ENCODE data around the gene POMGNT2. TPM values are rescaled to one million over a fixed set of nuclear protein-coding genes. Genes with fewer than 3 reads are reported as not detected.

The POMGNT2 gene
- total and polyA plus RNA-seq, 2 of the 8 experiments (the other 6 are each of a cell fraction or from before 2014, with no cell fraction given): 13.6 to 35.7 TPM

- no peak overlapping the region for H2BK5ac ChIP-seq (ENCODE audit: low read depth, low read length)
- no peaks in the 10 kb centered on the region for H3K27me3 ChIP-seq (replicated peaks in 1 of 4; ENCODE audit: control insufficient read depth in 3 of 4, extremely low read depth in 1 of 4, insufficient read depth in 3 of 4, low read length in 3 of 4)
- no peak overlapping the region for H2BK15ac ChIP-seq (ENCODE audit: low read length)
- no peak overlapping the region for H4K8ac ChIP-seq (ENCODE audit: extremely low read depth, insufficient read depth, low read length)
- H2BK120ac ChIP-seq (replicated peaks; ENCODE audit: low read depth, low read length): no peak overlapping the region
- H3K56ac ChIP-seq (replicated peaks; ENCODE audit: insufficient read length, low read depth, low read length): no peak overlapping the region
- POLR2A ChIA-PET (ENCODE audit: partially characterized antibody): interaction anchor here (1.1 kb wide), 1 partner anchor 37 kb away, joined by 3 read pairs; no protein-coding TSS in a partner anchor
- H3K23me2 ChIP-seq (ENCODE audit: low read depth, low read length): no peaks in the 10 kb centered on the region
- no peaks in the 10 kb centered on the region for H3K4me1 ChIP-seq (replicated peaks in 1 of 4; ENCODE audit: control insufficient read depth in 3 of 4, insufficient read depth in 4 of 4, low read length in 3 of 4)
- H3K79me2 ChIP-seq (ENCODE audit: control insufficient read depth in 1 of 2, insufficient read depth in 2 of 2, low read length in 2 of 2): no peaks in the 10 kb centered on the region
- no peak overlapping the region for H4K5ac ChIP-seq (ENCODE audit: insufficient read length, low read depth, low read length)
- WGBS, 2 experiments (ENCODE audit: extremely low coverage in 1 of 2, insufficient coverage in 1 of 2, insufficient read length in 1 of 2, insufficient replicate concordance in 2 of 2, low coverage in 1 of 2, low lambda C conversion rate in 2 of 2, missing lambda C conversion rate in 1 of 2): 85% methylated on average over 6 of the region's 6 CpGs; no CpG with 5 or more reads in 1 of the 2 experiments
- peaks cover 7 to 12% of the 10 kb centered on the region in 2 experiments; a peak in 3 of 4 replicates for H3K9me3 ChIP-seq (ENCODE audit: insufficient read depth in 2 of 2, low read depth in 1 of 2, low read length in 1 of 2)
- no peak overlapping the region for H3K18ac ChIP-seq (ENCODE audit: extremely low read depth, low read length)
- H2AFZ ChIP-seq (ENCODE audit: low read length): no peak overlapping the region
- H3K14ac ChIP-seq (ENCODE audit: insufficient read length): no peak overlapping the region
- no peak for DNase-seq (ENCODE audit: low read depth in 1 of 2, low spot score in 2 of 2)
- H2BK12ac ChIP-seq (ENCODE audit: low read depth, low read length): no peak overlapping the region
- no peak for FAIRE-seq
- no peak overlapping the region for H3K4ac ChIP-seq (replicated peaks; ENCODE audit: insufficient read length, low read depth, low read length)
- H3K79me1 ChIP-seq (ENCODE audit: low read depth, low read length): no peaks in the 10 kb centered on the region; the same call in 1 of the 2 replicates
- no peak overlapping the region for H3K27ac ChIP-seq (ENCODE audit: low read depth, low read length)
- H4K20me1 ChIP-seq (replicated peaks in 1 of 2; ENCODE audit: control insufficient read depth in 1 of 2, insufficient read depth in 2 of 2, low read length in 2 of 2): no peaks in the 10 kb centered on the region
- H3K4me3 ChIP-seq (ENCODE audit: extremely low read depth in 1 of 4, insufficient read depth in 2 of 4, low read depth in 3 of 4, low read length in 4 of 4): no peak overlapping the region
- no peak overlapping the region for H3K23ac ChIP-seq (ENCODE audit: insufficient read length)
- no peak overlapping the region for H2AK5ac ChIP-seq (ENCODE audit: low read depth, low read length)
- H3K36me3 ChIP-seq (ENCODE audit: control insufficient read depth in 2 of 4, insufficient read depth in 4 of 4, low read length in 3 of 4): 0 out of 8 replicates have a peak, but pooled peaks cover 0 to 3% (median 0%) of the 10 kb centered on the region in 4 experiments
- TF ChIP-seq ATF2 (IDR thresholded peaks at IDR 0.05; ENCODE audit: low read length) (no peak), CHD1 (IDR thresholded peaks at IDR 0.05; ENCODE audit: low read depth, low read length) (no peak), RNF2 (IDR thresholded peaks at IDR 0.05; ENCODE audit: borderline replicate concordance, low read depth, low read length, missing control alignments, poor library complexity, severe bottlenecking) (no peak), RAD21 (IDR thresholded peaks at IDR 0.05 in 1 of 2, conservative IDR thresholded peaks at IDR 0.05 in 1 of 2; ENCODE audit: low read depth in 2 of 2, low read length in 2 of 2) (no peak), RFX5 (IDR thresholded peaks at IDR 0.05; ENCODE audit: borderline replicate concordance, low read depth, low read length) (no peak), ZNF274 (IDR thresholded peaks at IDR 0.05; ENCODE audit: borderline replicate concordance, extremely low read depth, low read length) (no peak), SP1 (IDR thresholded peaks at IDR 0.05; ENCODE audit: low read depth, low read length) (no peak), TAF7 (optimal IDR thresholded peaks at IDR 0.05; ENCODE audit: borderline replicate concordance, low read depth, low read length) (no peak), SUZ12 (IDR thresholded peaks at IDR 0.05; ENCODE audit: low read length) (no peak)
- H3K4me2 ChIP-seq (ENCODE audit: insufficient read depth in 1 of 2, low read depth in 2 of 2, low read length in 2 of 2): no peak overlapping the region
- H4K91ac ChIP-seq (replicated peaks; ENCODE audit: insufficient read length, low read length): no peak overlapping the region
- no peak overlapping the region for H3K9ac ChIP-seq (replicated peaks in 1 of 4; ENCODE audit: extremely low read depth in 1 of 4, low read depth in 3 of 4, low read length in 3 of 4)
- H2BK20ac ChIP-seq (ENCODE audit: low read length): no peak overlapping the region
- CTCF ChIA-PET (ENCODE audit: partially characterized antibody): interaction anchor here (0.8 to 3.4 kb wide), 5 partner anchors 15 to 125 kb away, joined by 4 to 27 read pairs (median 7); no protein-coding TSS in a partner anchor
Observed at GRCh38 chr3:43086460-43087165, 19.3 kb downstream of the POMGNT2 start.
